Activated CD8-positive, alpha-beta memory T cell treated with anti-CD3 and anti-CD28 coated beads, Interleukin-2, amount 10 ng/mL, durations not matched to agents 7 days and 5 days (primary cell): ENCODE data around the gene FBXW5. TPM values are rescaled to one million over a fixed set of nuclear protein-coding genes. Genes with fewer than 3 reads are reported as not detected.

Experiments
- ATAC-seq: fragments of 150-1000 bp; cut with Tn5 transposase; one replicate; pipeline ENCODE4 v1.10.0; 2021; ENCODE audit warnings: moderate library complexity
- CTCF ChIA-PET: fragments of 350-600 bp; sonication (Branson Sonifier 250); formaldehyde crosslinking; loops from one replicate; lab custom pipeline; 2021; ENCODE audit warnings: antibody characterized with exemption; lab: Charles Lee
- DNase-seq: peaks from one replicate; pipeline ENCODE4 v3.0.0-alpha.2; 2020
- H3K27ac Mint-ChIP-seq: one replicate; pipeline ENCODE4 v1.8.0; 2021; ENCODE audit warnings: mild to moderate bottlenecking, mixed read lengths
- H3K27me3 Mint-ChIP-seq: one replicate; pipeline ENCODE4 v1.8.0; 2021; ENCODE audit warnings: mixed read lengths
- H3K36me3 Mint-ChIP-seq: one replicate; pipeline ENCODE4 v1.8.0; 2021; ENCODE audit warnings: mild to moderate bottlenecking, mixed read lengths
- H3K4me1 Mint-ChIP-seq: one replicate; pipeline ENCODE4 v1.8.0; 2021; ENCODE audit warnings: mixed read lengths
- H3K4me3 Mint-ChIP-seq: one replicate; pipeline ENCODE4 v1.8.0; 2021; ENCODE audit warnings: mild to moderate bottlenecking, moderate library complexity, mixed read lengths
- H3K9me3 Mint-ChIP-seq: one replicate; pipeline ENCODE4 v1.8.0; 2022; ENCODE audit warnings: low read depth, mixed read lengths
- total RNA-seq, 2 experiments: library from RNA; stranded (reverse); gene quantifications; one replicate each; pipeline ENCODE4 v1.2.3, GENCODE V29; 2021

FBXW5 gene
- total RNA-seq, 2 experiments from 2014 or later = 106 to 107 TPM

GRCh38 chr9:136963751-136964150 is 19.2 kb upstream of the FBXW5 start:
- Mint-ChIP-seq H3K9me3 (no peaks in the 10 kb centered on the region), H3K4me1 (peaks cover 46% of the 10 kb centered on the region), H3K36me3 (no peaks in the 10 kb centered on the region), H3K4me3 (no peak overlapping the region), H3K27me3 (no peaks in the 10 kb centered on the region), H3K27ac (no peak overlapping the region)
- DNase-seq = no peak
- CTCF ChIA-PET = interaction anchor here (0.8 to 2.6 kb wide), 4 partner anchors 15 to 100 kb away, joined by 3 to 15 read pairs (median 4); no protein-coding TSS in a partner anchor
- no peak for ATAC-seq

- no peak for ATAC-seq
- CTCF ChIA-PET = interaction anchor here (0.9 to 2.6 kb wide), 4 partner anchors 10 to 72 kb away, joined by 3 to 15 read pairs (median 4); no protein-coding TSS in a partner anchor
Observed at GRCh38 chr9:136963341-136963740, 18.8 kb upstream of the FBXW5 start.

GRCh38 chr9:136962701-136963248 is 18.2 kb upstream of the FBXW5 start:
- H3K4me1 Mint-ChIP-seq = peaks cover 46% of the 10 kb centered on the region
- no peak overlapping the region for H3K4me3 Mint-ChIP-seq

More at GRCh38 chr9:136963341-136963740, 18.8 kb upstream of the FBXW5 start:
- peaks cover 46% of the 10 kb centered on the region for H3K4me1 Mint-ChIP-seq
- no peak overlapping the region for H3K4me3 Mint-ChIP-seq
- DNase-seq = no peak
- H3K27me3 Mint-ChIP-seq = no peaks in the 10 kb centered on the region
- peak overlapping the region; percentile 71 for H3K27ac Mint-ChIP-seq
- no peaks in the 10 kb centered on the region for H3K9me3 Mint-ChIP-seq
- no peaks in the 10 kb centered on the region for H3K36me3 Mint-ChIP-seq

GRCh38 chr9:136962163-136962562 is 17.6 kb upstream of the FBXW5 start:
- Mint-ChIP-seq H3K4me3 (no peak overlapping the region), H3K27ac (no peak overlapping the region), H3K4me1 (peaks cover 46% of the 10 kb centered on the region), H3K27me3 (no peaks in the 10 kb centered on the region), H3K36me3 (no peaks in the 10 kb centered on the region), H3K9me3 (no peaks in the 10 kb centered on the region)
- CTCF ChIA-PET = interaction anchor here (0.9 to 2.6 kb wide), 5 partner anchors 9 to 73 kb away, joined by 3 to 15 read pairs (median 4); no protein-coding TSS in a partner anchor
- no peak for ATAC-seq
- DNase-seq = no peak

More at GRCh38 chr9:136962701-136963248, 18.2 kb upstream of the FBXW5 start:
- H3K27me3 Mint-ChIP-seq = no peaks in the 10 kb centered on the region
- ATAC-seq (no peak), DNase-seq (no peak)
- CTCF ChIA-PET = interaction anchor here (0.9 to 2.6 kb wide), 5 partner anchors 10 to 72 kb away, joined by 3 to 15 read pairs (median 4); no protein-coding TSS in a partner anchor
- peak overlapping the region; percentile 71 for H3K27ac Mint-ChIP-seq
- no peaks in the 10 kb centered on the region for H3K36me3 Mint-ChIP-seq
- no peaks in the 10 kb centered on the region for H3K9me3 Mint-ChIP-seq

- H3K27ac Mint-ChIP-seq = no peak overlapping the region
Observed at GRCh38 chr9:136961279-136962065, 16.9 kb upstream of the FBXW5 start.

GRCh38 chr9:136960938-136961275 is 16.4 kb upstream of the FBXW5 start:
- DNase-seq (no peak), ATAC-seq (no peak)
- peaks cover 6% of the 10 kb centered on the region for H3K9me3 Mint-ChIP-seq
- CTCF ChIA-PET = interaction anchor here (1.8 to 3.1 kb wide), 5 partner anchors 13 to 68 kb away, joined by 5 to 16 read pairs (median 12); partner anchors contain the start of gene PAXX
- no peaks in the 10 kb centered on the region for H3K27me3 Mint-ChIP-seq
- peaks cover 2% of the 10 kb centered on the region for H3K36me3 Mint-ChIP-seq
- H3K27ac Mint-ChIP-seq = no peak overlapping the region
- peaks cover 40% of the 10 kb centered on the region for H3K4me1 Mint-ChIP-seq
- H3K4me3 Mint-ChIP-seq = no peak overlapping the region

More at GRCh38 chr9:136961279-136962065, 16.9 kb upstream of the FBXW5 start:
- CTCF ChIA-PET = interaction anchor here (1.8 to 2.6 kb wide), 4 partner anchors 13 to 68 kb away, joined by 5 to 15 read pairs (median 11); partner anchors contain the start of gene PAXX
- no peak for ATAC-seq
- Mint-ChIP-seq H3K9me3 (peaks cover 3% of the 10 kb centered on the region), H3K4me1 (peaks cover 46% of the 10 kb centered on the region), H3K4me3 (no peak overlapping the region), H3K36me3 (peaks cover 2% of the 10 kb centered on the region), H3K27me3 (no peaks in the 10 kb centered on the region)
- DNase-seq = no peak

GRCh38 chr9:136960212-136960937 is 15.8 kb upstream of the FBXW5 start:
- H3K27ac Mint-ChIP-seq = peak overlapping the region; percentile 84
- ATAC-seq = no peak
- CTCF ChIA-PET = interaction anchor here (0.8 to 3.1 kb wide), 6 partner anchors 12 to 75 kb away, joined by 3 to 16 read pairs (median 8); partner anchors contain the start of gene PAXX
- peaks cover 6% of the 10 kb centered on the region for H3K9me3 Mint-ChIP-seq
- no peaks in the 10 kb centered on the region for H3K27me3 Mint-ChIP-seq
- peaks cover 35% of the 10 kb centered on the region for H3K4me1 Mint-ChIP-seq
- H3K36me3 Mint-ChIP-seq = peaks cover 2% of the 10 kb centered on the region
- H3K4me3 Mint-ChIP-seq = no peak overlapping the region
- DNase-seq = peak; percentile 70

- Mint-ChIP-seq H3K36me3 (peaks cover 2% of the 10 kb centered on the region), H3K4me3 (no peak overlapping the region), H3K27me3 (no peaks in the 10 kb centered on the region), H3K27ac (no peak overlapping the region), H3K4me1 (peaks cover 23% of the 10 kb centered on the region), H3K9me3 (peaks cover 6% of the 10 kb centered on the region)
- ATAC-seq (no peak), DNase-seq (no peak)
- CTCF ChIA-PET = interaction anchor here (0.8 to 3.1 kb wide), 6 partner anchors 11 to 76 kb away, joined by 3 to 16 read pairs (median 5); partner anchors contain the start of gene PAXX
Observed at GRCh38 chr9:136958898-136959850, 14.6 kb upstream of the FBXW5 start.

GRCh38 chr9:136958473-136958872 is 13.9 kb upstream of the FBXW5 start:
- ATAC-seq (no peak), DNase-seq (no peak)
- H3K27me3 Mint-ChIP-seq = no peaks in the 10 kb centered on the region
- CTCF ChIA-PET = interaction anchor here (1.1 to 3.1 kb wide), 2 partner anchors 10 to 18 kb away, joined by 5 to 16 read pairs; no protein-coding TSS in a partner anchor
- H3K4me3 Mint-ChIP-seq = no peak overlapping the region
- peaks cover 2% of the 10 kb centered on the region for H3K36me3 Mint-ChIP-seq
- H3K27ac Mint-ChIP-seq = no peak overlapping the region
- H3K9me3 Mint-ChIP-seq = peaks cover 6% of the 10 kb centered on the region
- H3K4me1 Mint-ChIP-seq = peaks cover 23% of the 10 kb centered on the region

GRCh38 chr9:136957901-136958300 is 13.4 kb upstream of the FBXW5 start:
- H3K4me1 Mint-ChIP-seq = peaks cover 19% of the 10 kb centered on the region
- H3K36me3 Mint-ChIP-seq = peaks cover 2% of the 10 kb centered on the region
- no peak for ATAC-seq
- DNase-seq = no peak
- no peaks in the 10 kb centered on the region for H3K27me3 Mint-ChIP-seq
- H3K4me3 Mint-ChIP-seq = no peak overlapping the region
- H3K27ac Mint-ChIP-seq = no peak overlapping the region
- H3K9me3 Mint-ChIP-seq = peaks cover 6% of the 10 kb centered on the region
- CTCF ChIA-PET = interaction anchor here (1.1 to 3.1 kb wide), 2 partner anchors 10 to 18 kb away, joined by 5 to 16 read pairs; no protein-coding TSS in a partner anchor

GRCh38 chr9:136957461-136957860 is 12.9 kb upstream of the FBXW5 start:
- Mint-ChIP-seq H3K36me3 (peaks cover 2% of the 10 kb centered on the region), H3K4me1 (peaks cover 15% of the 10 kb centered on the region), H3K9me3 (peaks cover 6% of the 10 kb centered on the region), H3K27me3 (no peaks in the 10 kb centered on the region), H3K27ac (no peak overlapping the region), H3K4me3 (no peak overlapping the region)
- CTCF ChIA-PET = no interaction called here
- DNase-seq (no peak), ATAC-seq (no peak)

- no peak for ATAC-seq
- Mint-ChIP-seq H3K27me3 (no peaks in the 10 kb centered on the region), H3K9me3 (peaks cover 6% of the 10 kb centered on the region), H3K27ac (no peak overlapping the region), H3K36me3 (peaks cover 2% of the 10 kb centered on the region), H3K4me3 (no peak overlapping the region), H3K4me1 (peaks cover 11% of the 10 kb centered on the region)
- CTCF ChIA-PET = interaction anchor here (0.6 kb wide), 1 partner anchor 179 kb away, joined by 3 read pairs; no protein-coding TSS in a partner anchor
- DNase-seq = no peak
Observed at GRCh38 chr9:136956604-136957003, 12.1 kb upstream of the FBXW5 start.
